ENCODE data around the gene ZSWIM7.
A peak's percentile ranks its signal among the peaks of the same experiment; 100 is the strongest.

Gene ZSWIM7

DNA sequence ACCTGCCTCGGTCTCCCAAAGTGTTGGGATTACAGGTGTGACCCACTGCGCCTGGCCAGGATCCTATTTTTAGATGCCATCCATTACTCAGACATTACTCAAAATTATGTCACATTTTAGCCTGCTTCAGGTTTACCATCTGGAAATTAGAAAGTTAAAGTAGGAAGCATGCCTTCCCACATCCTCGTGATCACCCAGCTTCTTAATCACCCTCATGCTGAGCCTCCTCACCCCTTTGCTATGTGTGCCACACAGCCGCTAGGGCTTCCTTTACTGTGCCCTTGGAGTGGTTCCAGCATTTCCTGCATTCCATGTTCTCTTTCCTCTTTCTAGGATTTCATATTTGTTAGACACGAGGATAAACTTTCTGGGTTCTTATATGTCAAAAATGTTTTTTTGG is 45.3 kb downstream of the ZSWIM7 start:
- H3K4me1 ChIP-seq (ENCODE audit: control insufficient read depth, insufficient read depth, low read length) = peaks cover 20% of the 10 kb centered on the region
- no peak overlapping the region for H3K4me3 ChIP-seq (ENCODE audit: low read length)
- no peaks in the 10 kb centered on the region for H3K27me3 ChIP-seq (replicated peaks; ENCODE audit: control insufficient read depth, insufficient read depth, low read length)
- peak; percentile 69 for DNase-seq (ENCODE audit: low read depth)
- no peaks in the 10 kb centered on the region for H3K9me3 ChIP-seq (ENCODE audit: control insufficient read depth, low read length)
- no peak overlapping the region for H3K9ac ChIP-seq (ENCODE audit: low read length)
- H3K36me3 ChIP-seq (ENCODE audit: control insufficient read depth, insufficient read depth, low read length, severe bottlenecking) = no peaks in the 10 kb centered on the region

DNA sequence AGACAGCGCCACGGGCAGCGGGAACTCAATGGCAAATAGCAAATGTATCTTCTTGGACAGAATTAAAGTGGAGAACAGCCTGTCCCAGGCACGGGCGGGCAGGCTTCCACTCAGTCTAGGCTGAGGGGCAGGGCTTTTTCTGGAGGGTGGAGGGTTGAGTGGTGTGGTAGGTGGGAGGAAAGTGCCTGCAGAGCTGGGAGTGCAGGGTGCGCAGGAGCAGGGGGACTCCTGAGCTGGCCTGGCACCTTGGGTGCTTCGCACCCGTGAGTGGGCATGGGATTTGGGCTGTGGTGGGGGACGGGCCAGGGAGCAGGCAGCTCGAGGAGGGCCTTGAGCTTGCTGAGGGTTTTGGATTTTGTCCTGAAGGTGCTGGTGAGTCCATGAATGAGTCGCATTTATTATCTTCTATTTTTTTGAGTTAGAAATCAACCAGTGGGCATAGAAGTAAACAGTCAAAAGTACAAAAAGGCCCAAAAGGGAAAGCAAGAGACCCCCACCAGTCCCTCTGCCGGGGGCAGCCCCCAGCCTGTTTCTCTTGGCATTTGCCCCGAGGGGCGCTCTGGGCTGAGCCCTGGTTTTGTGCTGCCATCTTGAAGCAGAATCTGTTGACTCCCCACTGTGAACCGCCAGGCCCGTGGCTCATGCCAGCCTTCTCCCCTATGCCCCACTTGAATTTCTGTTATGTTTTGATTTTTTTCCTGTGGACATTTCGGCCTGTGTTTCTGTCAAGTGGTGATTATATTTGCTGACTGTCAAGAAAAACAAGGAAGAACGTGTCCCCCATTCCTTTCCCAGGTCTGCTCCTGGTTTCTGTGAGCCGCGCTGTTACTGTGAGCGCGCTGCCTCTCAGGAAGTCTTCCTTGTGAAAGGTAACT is 46.4 kb downstream of the ZSWIM7 start:
- Histone ChIP-seq H3K27me3 (replicated peaks; ENCODE audit: control insufficient read depth, insufficient read depth, low read length) (no peaks in the 10 kb centered on the region), H3K4me1 (ENCODE audit: control insufficient read depth, insufficient read depth, low read length) (peaks cover 10% of the 10 kb centered on the region), H3K4me3 (ENCODE audit: low read length) (no peak overlapping the region), H3K36me3 (ENCODE audit: control insufficient read depth, insufficient read depth, low read length, severe bottlenecking) (no peaks in the 10 kb centered on the region), H3K9me3 (ENCODE audit: control insufficient read depth, low read length) (no peaks in the 10 kb centered on the region), H3K9ac (ENCODE audit: low read length) (no peak overlapping the region)
- DNase-seq (ENCODE audit: low read depth) = no peak

GRCh38 chr17:15952048-15952532 is 47.4 kb downstream of the ZSWIM7 start:
- DNase-seq (ENCODE audit: low read depth) = no peak
- Histone ChIP-seq H3K36me3 (ENCODE audit: control insufficient read depth, insufficient read depth, low read length, severe bottlenecking) (no peaks in the 10 kb centered on the region), H3K9me3 (ENCODE audit: control insufficient read depth, low read length) (no peaks in the 10 kb centered on the region), H3K4me1 (ENCODE audit: control insufficient read depth, insufficient read depth, low read length) (peaks cover 19% of the 10 kb centered on the region), H3K4me3 (ENCODE audit: low read length) (no peak overlapping the region), H3K9ac (ENCODE audit: low read length) (no peak overlapping the region), H3K27me3 (replicated peaks; ENCODE audit: control insufficient read depth, insufficient read depth, low read length) (no peaks in the 10 kb centered on the region)

- no peak for DNase-seq (ENCODE audit: low read depth)
- H3K27me3 ChIP-seq (replicated peaks; ENCODE audit: control insufficient read depth, insufficient read depth, low read length) = no peaks in the 10 kb centered on the region
- no peaks in the 10 kb centered on the region for H3K9me3 ChIP-seq (ENCODE audit: control insufficient read depth, low read length)
Observed at GRCh38 chr17:15951368-15952047, 48.0 kb downstream of the ZSWIM7 start.

DNA sequence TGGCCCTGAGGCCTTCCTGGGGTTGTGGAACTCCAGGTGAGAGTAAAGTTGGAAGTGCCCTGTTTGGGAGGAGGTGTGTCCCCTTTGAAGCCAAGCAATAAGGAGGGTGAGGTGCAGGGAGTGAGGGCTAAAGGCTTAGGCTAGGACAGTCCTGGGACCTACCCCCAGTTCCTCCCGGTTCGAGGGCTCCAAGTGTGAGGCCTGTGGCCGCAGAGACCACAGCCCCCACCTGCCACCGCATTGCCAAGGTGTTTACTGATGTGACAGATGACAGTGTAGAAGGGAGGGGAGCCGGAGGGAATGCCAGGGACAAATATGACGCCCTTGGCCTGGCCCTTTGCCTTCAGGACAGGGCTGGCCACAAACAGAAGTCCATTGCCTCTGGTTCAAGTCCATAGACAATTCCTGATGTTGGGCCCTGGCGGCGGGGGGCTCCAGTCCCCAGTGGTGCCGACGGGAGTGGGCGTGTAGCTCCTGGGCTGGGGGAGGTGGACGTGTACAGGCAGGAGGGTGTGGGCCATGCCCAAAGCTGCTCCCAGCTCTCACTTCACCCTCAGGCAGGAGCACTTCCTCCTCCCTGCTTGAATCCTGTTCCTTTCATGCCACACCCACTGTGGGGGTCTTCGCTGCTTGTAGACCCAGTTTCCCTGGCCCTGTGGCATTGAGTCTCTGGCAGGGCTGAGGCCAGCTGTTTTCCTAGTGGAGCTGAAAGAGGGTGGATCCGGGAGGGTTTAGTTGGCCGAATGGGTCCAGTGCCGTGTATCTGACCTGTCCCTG is 51.3 kb downstream of the ZSWIM7 start:
- Histone ChIP-seq H3K9ac (ENCODE audit: low read length) (peak overlapping the region; percentile 33), H3K4me1 (ENCODE audit: control insufficient read depth, insufficient read depth, low read length) (peaks cover 28% of the 10 kb centered on the region), H3K9me3 (ENCODE audit: control insufficient read depth, low read length) (no peaks in the 10 kb centered on the region), H3K4me3 (ENCODE audit: low read length) (no peak overlapping the region), H3K27me3 (replicated peaks; ENCODE audit: control insufficient read depth, insufficient read depth, low read length) (no peaks in the 10 kb centered on the region), H3K36me3 (ENCODE audit: control insufficient read depth, insufficient read depth, low read length, severe bottlenecking) (no peaks in the 10 kb centered on the region)
- no peak for DNase-seq (ENCODE audit: low read depth)

More at GRCh38 chr17:15951368-15952047, 48.0 kb downstream of the ZSWIM7 start:
- H3K4me1 ChIP-seq (ENCODE audit: control insufficient read depth, insufficient read depth, low read length) = peaks cover 25% of the 10 kb centered on the region
- no peak overlapping the region for H3K4me3 ChIP-seq (ENCODE audit: low read length)
- no peak overlapping the region for H3K9ac ChIP-seq (ENCODE audit: low read length)
- no peaks in the 10 kb centered on the region for H3K36me3 ChIP-seq (ENCODE audit: control insufficient read depth, insufficient read depth, low read length, severe bottlenecking)

DNA sequence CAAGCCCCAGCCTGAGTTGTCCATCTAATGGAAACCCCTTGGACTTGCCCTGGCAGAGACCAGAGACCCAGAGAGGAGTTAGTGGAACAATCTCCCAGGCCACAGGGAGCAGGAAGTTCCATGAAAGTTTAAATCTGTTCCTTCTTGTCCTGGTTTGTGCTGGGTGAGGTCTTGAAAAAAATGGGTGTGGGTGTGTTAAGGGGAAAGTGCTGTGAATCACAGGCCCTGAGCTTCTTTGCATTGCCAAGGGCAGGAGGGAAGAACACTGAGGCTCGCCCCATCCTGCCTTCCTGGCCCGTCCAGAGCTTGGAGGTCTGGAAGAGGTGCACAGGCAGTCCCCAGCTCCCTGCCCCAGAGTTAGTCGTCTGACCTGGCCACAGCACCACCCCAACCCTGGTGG is 52.2 kb downstream of the ZSWIM7 start:
- H3K36me3 ChIP-seq (ENCODE audit: control insufficient read depth, insufficient read depth, low read length, severe bottlenecking) = no peaks in the 10 kb centered on the region
- peak overlapping the region; percentile 87 for H3K4me3 ChIP-seq (ENCODE audit: low read length)
- peak; percentile 42 for DNase-seq (ENCODE audit: low read depth)
- peak overlapping the region; percentile 55 for H3K9ac ChIP-seq (ENCODE audit: low read length)
- H3K4me1 ChIP-seq (ENCODE audit: control insufficient read depth, insufficient read depth, low read length) = peaks cover 28% of the 10 kb centered on the region
- no peaks in the 10 kb centered on the region for H3K27me3 ChIP-seq (replicated peaks; ENCODE audit: control insufficient read depth, insufficient read depth, low read length)
- no peaks in the 10 kb centered on the region for H3K9me3 ChIP-seq (ENCODE audit: control insufficient read depth, low read length)

GRCh38 chr17:15946611-15947120 is 52.8 kb downstream of the ZSWIM7 start:
- DNase-seq (ENCODE audit: low read depth) = no peak
- H3K4me1 ChIP-seq (ENCODE audit: control insufficient read depth, insufficient read depth, low read length) = peaks cover 28% of the 10 kb centered on the region
- no peaks in the 10 kb centered on the region for H3K36me3 ChIP-seq (ENCODE audit: control insufficient read depth, insufficient read depth, low read length, severe bottlenecking)
- peak overlapping the region; percentile 87 for H3K4me3 ChIP-seq (ENCODE audit: low read length)
- H3K9ac ChIP-seq (ENCODE audit: low read length) = peak overlapping the region; percentile 77
- no peaks in the 10 kb centered on the region for H3K27me3 ChIP-seq (replicated peaks; ENCODE audit: control insufficient read depth, insufficient read depth, low read length)
- H3K9me3 ChIP-seq (ENCODE audit: control insufficient read depth, low read length) = no peaks in the 10 kb centered on the region

DNA sequence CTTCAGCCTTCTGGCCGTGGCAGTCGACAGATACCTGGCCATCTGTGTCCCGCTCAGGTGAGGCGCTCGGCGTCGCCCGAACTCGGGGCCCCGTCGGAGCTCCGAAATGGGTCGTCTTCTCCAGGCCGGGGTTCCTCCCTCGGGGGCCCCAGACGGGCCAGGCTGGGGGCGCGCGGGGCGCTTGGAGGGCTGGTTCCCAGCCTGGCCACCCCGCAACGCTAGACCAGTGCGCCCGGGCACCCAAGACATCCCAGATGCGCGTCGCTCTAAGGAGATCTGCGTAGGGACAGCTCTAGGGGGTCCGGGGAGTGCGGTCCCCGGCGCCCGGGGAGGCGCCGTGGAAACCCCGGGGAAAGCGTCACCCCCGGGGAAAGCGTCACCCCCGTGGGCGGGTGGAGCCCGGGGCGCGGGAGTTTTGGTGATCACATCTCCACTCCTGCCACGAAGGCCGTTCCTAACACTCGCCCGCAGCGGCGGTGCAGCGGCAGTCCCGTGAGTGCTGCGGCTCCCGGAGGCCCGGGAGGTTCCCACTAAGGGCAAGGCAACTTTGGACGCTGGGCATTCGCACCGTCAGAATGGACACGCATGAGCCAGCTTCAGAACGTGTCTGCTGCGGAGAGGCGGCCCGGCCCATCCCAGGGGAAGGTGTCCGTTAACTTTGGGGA is 53.8 kb downstream of the ZSWIM7 start:
- peak; percentile 31 for DNase-seq (ENCODE audit: low read depth)
- H3K36me3 ChIP-seq (ENCODE audit: control insufficient read depth, insufficient read depth, low read length, severe bottlenecking) = no peaks in the 10 kb centered on the region
- H3K4me3 ChIP-seq (ENCODE audit: low read length) = peak overlapping the region; percentile 87
- H3K4me1 ChIP-seq (ENCODE audit: control insufficient read depth, insufficient read depth, low read length) = peaks cover 28% of the 10 kb centered on the region
- H3K9ac ChIP-seq (ENCODE audit: low read length) = peak overlapping the region; percentile 77
- no peaks in the 10 kb centered on the region for H3K27me3 ChIP-seq (replicated peaks; ENCODE audit: control insufficient read depth, insufficient read depth, low read length)
- H3K9me3 ChIP-seq (ENCODE audit: control insufficient read depth, low read length) = no peaks in the 10 kb centered on the region

- H3K36me3 ChIP-seq (ENCODE audit: control insufficient read depth, insufficient read depth, low read length, severe bottlenecking) = no peaks in the 10 kb centered on the region
- H3K9ac ChIP-seq (ENCODE audit: low read length) = peak within 1 kb of the TSS; percentile 77
- peaks cover 28% of the 10 kb centered on the region for H3K4me1 ChIP-seq (ENCODE audit: control insufficient read depth, insufficient read depth, low read length)
- no peaks in the 10 kb centered on the region for H3K9me3 ChIP-seq (ENCODE audit: control insufficient read depth, low read length)
- H3K4me3 ChIP-seq (ENCODE audit: low read length) = peak within 1 kb of the TSS; percentile 87
- DNase-seq (ENCODE audit: low read depth) = peak; percentile 85
- no peaks in the 10 kb centered on the region for H3K27me3 ChIP-seq (replicated peaks; ENCODE audit: control insufficient read depth, insufficient read depth, low read length)
Observed at GRCh38 chr17:15944759-15945526, 54.6 kb downstream of the ZSWIM7 start, which contains the start of gene ADORA2B. TSS of gene ADORA2B (plus strand) at chr17:15945130. CDS start at chr17:15945249, 119 bp downstream.
